ENCODE measurements around the gene WNT5B.

Gene WNT5B

DNA sequence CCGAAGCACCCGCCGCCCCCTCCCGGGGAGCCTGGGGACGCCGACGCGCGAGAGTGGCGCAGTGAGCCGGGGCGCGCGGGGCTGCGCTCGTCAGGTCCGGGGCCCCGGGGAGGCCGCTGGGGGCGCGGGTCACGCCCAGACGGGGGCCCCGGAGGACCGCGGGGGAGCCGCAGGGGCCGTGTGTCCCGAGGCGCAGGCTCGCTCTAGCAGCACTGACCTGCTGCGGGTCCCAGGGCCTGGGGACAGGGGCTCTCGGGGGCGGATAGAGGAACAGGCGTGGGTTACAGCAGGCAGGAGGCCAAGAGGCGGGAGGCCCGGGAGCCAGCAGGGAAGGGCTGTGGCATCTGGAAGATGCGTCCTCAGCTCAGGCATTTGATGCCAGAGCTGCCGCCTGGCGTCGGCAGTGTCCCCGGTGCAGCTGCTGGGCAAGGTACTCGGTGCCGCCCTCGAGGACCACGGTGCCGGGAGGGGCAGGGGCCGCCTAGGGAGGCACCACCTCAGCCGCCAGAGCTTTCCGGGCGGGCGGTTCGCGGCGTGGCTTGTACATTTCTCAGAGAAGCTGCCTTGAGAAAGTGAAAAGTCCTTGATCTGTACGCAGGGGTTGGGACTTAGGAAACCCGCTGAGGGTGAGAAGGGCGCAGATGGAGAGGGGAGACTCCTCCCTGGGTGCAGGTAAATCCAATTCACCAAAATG, 1.2 kb downstream of the WNT5B start:
- peak; percentile 60 for DNase-seq (ENCODE audit: low read depth)

- peak; percentile 67 for DNase-seq (ENCODE audit: low read depth)
Measured at GRCh38 chr12:1630827-1631591, 2.0 kb downstream of the WNT5B start.

GRCh38 chr12:1632702-1633101, 3.7 kb downstream of the WNT5B start:
- no peak for DNase-seq (ENCODE audit: low read depth)

DNA sequence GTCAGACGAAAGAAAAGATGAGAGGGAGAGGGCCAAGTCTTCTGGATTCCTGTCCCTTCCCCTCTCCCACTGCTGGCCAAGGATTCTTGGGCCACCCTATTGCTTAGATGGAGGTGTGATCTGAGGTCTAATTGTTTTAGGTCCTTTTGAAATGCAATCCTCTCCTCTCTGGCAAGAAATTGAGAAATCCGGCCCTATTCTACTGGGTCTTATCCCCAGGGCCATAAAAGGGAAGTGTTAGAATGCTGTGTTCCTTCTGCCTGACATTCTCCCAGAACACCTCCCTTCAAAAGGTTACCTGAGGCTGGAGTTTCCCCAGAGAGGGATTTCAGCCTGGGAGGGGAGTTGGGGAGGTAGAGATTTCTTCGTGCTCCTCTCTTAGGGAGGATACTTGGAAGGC, 4.4 kb downstream of the WNT5B start:
- DNase-seq (ENCODE audit: low read depth) = no peak

DNA sequence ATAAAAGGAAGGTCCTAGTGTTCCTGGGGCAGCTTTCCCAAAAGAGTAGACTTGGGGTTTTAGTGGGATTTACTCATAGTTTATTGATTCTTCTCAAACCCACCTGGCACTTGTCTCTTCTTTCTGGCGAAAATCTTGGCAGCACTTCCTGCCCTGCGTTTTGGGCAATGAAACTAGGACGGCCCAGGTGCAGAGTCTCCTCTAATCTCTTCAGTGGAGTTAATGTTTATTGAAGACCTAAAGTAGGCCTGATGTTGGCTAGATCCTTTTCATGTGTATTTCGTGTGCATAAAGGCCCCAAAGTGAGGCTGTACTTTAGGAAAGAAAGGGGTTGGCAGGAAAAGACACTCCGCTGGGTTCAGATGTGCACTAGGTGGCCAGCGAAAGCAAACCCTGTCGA, 5.1 kb downstream of the WNT5B start:
- no peak for DNase-seq (ENCODE audit: low read depth)

- DNase-seq (ENCODE audit: low read depth) = peak; percentile 75
Measured at GRCh38 chr12:1634590-1635191, 5.7 kb downstream of the WNT5B start.

GRCh38 chr12:1635301-1636095, 6.5 kb downstream of the WNT5B start:
- DNase-seq (ENCODE audit: low read depth) = no peak

- DNase-seq (ENCODE audit: low read depth) = no peak
Measured at GRCh38 chr12:1638203-1638602, 9.2 kb downstream of the WNT5B start.

- no peak for DNase-seq (ENCODE audit: low read depth)
Measured at GRCh38 chr12:1639538-1639937, 10.5 kb downstream of the WNT5B start.

DNA sequence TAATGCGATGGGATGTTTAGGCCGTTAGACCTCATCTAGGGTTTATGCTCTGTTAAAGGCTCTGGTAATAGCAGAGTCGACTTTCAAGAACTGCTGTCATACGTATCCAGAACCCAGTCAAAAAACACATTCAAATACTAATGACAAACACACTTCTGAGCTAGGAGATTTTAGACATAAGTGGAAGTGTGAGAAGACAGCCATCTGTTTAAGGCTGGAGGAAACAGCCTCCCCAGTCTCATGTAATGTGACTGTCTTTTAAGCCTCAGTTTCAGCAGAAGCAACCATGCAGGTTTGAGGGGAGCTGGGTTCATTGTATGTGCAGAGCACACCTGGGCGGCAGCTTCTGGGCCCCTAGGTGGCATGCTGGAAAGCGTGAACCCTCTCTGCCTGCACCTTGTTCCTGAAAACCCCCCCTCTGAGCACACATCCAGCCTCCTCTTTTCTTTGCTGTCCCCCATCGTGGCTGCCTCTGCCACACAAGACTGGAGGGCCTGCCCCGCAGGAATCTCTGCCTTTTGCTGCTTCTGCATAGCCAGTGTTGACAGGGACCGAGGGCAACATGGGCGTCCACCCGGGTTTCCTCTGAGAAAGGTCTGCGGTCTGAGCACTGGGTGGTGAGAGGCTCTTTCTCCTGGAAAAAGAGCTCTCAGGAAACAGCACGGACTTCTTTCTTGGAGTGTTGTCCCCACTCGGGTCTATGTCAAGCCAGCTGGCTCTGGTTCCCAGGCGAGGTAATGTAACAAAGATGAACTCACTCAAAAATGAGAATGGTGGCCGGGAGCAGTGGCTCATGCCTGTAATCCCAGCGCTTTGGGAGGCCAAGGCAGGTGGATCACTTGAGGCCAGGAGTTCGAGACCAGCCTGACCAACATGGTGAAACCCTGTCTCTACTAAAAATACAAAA, 11.6 kb downstream of the WNT5B start:
- no peak for DNase-seq (ENCODE audit: low read depth)

- no peak for DNase-seq (ENCODE audit: low read depth)
Measured at GRCh38 chr12:1642513-1642912, 13.5 kb downstream of the WNT5B start.

GRCh38 chr12:1643043-1643442, 14.0 kb downstream of the WNT5B start:
- no peak for DNase-seq (ENCODE audit: low read depth)

DNA sequence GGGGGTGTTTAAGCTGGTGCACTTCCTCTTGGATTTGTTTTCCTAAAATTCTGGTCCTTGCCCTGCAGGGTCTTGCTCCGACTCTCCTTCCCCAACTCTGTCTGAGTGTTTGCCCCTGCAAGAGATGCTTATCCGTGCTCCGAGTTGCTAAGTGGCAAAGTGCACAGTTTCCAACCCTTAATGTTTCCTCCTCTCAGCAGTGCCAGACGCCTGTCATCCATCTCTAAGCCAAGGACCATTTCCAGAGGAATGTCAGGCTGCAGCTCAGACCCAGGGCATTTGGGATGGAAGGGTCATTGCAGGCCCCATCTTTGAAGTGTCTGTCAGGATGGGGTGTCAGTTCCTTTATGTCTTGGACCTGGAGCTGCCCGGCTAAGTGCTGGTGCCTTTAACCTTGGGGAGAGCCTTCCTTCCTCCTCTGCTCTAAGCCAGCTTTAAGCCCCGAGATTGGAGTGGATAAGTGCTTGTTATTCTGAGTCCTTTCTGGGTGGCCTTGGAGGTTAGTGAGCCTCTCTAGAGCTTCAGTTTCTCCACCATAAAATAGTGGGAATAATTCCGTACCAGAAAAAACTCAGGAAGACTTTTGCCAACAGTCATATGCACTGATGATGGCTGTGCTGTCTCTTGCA, 15.0 kb downstream of the WNT5B start:
- DNase-seq (ENCODE audit: low read depth) = no peak

GRCh38 chr12:1644534-1645438, 15.8 kb downstream of the WNT5B start:
- DNase-seq (ENCODE audit: low read depth) = peak; percentile 82

DNA sequence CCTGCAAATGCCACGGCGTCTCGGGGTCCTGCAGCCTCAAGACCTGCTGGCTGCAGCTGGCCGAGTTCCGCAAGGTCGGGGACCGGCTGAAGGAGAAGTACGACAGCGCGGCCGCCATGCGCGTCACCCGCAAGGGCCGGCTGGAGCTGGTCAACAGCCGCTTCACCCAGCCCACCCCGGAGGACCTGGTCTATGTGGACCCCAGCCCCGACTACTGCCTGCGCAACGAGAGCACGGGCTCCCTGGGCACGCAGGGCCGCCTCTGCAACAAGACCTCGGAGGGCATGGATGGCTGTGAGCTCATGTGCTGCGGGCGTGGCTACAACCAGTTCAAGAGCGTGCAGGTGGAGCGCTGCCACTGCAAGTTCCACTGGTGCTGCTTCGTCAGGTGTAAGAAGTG, 16.8 kb downstream of the WNT5B start:
- no peak for DNase-seq (ENCODE audit: low read depth)

GRCh38 chr12:1646569-1647284, 17.7 kb downstream of the WNT5B start:
- DNase-seq (ENCODE audit: low read depth) = no peak

- no peak for DNase-seq (ENCODE audit: low read depth)
Measured at GRCh38 chr12:1647285-1647669, 18.2 kb downstream of the WNT5B start.

DNA sequence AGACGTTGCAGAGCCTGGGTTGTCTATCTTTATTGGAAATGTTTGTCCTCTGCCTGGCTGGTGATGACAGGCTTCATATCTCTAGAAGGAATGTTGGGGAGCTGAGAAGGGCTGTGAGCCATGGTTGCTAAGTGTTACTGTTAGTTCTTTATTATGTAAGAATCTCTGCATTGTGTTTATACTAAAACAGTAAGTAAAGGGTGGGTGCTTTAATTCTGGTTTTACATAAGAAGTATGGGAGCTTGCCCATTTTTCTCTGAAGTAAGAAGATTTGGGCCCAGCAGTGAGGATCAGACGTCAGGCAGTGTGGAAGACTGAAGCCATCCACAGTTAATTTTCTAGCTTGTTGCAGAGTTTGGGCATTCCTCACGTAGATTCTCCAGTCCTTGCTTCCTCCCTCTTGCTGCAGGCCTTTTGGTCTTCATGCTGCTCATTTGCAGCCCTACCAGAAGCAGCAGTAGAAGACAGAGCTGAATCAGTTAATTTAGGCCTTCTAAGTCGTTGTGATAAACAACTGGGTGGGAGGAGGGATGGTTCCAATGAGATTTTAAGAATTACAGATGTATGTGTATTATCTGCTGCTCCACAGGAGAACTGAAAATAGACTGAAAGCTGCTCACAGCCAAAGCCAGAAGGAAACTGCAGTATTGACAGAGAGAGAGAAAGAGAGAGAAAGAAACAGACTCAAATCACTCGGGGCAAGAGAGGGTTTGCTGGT, 21.4 kb downstream of the WNT5B start:
- DNase-seq (ENCODE audit: low read depth) = no peak

GRCh38 chr12:1650978-1651361, 21.9 kb downstream of the WNT5B start:
- DNase-seq (ENCODE audit: low read depth) = no peak

Data from EH (cell line).